Measurements from ENCODE around the gene PTPRT. TPM values are rescaled to one million over a fixed set of nuclear protein-coding genes. Genes with fewer than 3 reads are reported as not detected.

PTPRT gene
- total and polyA plus RNA-seq, 2 of the 13 experiments (the other 11 are each of a cell fraction or from before 2014, with no cell fraction given): under 0.01 to 0.09 TPM

DNA sequence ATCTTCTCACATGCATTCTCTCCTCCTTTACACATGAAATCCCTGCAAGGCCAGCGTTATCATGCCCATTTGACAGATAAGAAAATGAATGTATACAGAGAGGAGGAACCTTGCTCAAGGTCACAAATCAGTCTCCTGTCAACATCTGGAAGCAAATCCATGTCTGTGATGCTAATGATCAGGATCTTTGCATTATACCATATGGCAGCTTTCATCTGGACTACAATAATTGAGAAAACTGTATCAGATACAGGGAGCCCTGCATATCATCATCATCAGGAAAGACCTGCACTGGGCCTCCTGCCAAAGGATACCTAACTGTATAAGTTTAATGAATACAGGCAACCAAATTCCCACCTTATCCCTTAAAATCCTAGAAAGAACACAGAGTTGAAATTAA, 213.7 kb downstream of the PTPRT start (continued):
- TF ChIP-seq, protein P1, sequence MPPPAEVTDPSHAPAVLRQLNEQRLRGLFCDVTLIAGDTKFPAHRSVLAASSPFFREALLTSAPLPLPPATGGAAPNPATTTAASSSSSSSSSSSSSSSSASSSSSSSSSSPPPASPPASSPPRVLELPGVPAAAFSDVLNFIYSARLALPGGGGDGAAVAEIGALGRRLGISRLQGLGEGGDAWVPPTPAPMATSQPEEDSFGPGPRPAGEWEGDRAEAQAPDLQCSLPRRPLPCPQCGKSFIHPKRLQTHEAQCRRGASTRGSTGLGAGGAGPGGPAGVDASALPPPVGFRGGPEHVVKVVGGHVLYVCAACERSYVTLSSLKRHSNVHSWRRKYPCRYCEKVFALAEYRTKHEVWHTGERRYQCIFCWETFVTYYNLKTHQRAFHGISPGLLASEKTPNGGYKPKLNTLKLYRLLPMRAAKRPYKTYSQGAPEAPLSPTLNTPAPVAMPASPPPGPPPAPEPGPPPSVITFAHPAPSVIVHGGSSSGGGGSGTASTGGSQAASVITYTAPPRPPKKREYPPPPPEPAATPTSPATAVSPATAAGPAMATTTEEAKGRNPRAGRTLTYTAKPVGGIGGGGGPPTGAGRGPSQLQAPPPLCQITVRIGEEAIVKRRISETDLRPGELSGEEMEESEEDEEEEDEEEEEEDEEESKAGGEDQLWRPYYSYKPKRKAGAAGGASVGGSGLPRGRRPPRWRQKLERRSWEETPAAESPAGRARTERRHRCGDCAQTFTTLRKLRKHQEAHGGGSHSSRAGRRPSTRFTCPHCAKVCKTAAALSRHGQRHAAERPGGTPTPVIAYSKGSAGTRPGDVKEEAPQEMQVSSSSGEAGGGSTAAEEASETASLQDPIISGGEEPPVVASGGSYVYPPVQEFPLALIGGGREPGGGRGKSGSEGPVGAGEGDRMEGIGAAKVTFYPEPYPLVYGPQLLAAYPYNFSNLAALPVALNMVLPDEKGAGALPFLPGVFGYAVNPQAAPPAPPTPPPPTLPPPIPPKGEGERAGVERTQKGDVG (CRISPR knock-in tag; IDR thresholded peaks at IDR 0.05; ENCODE audit: borderline replicate concordance): no peak
- TF ChIP-seq PAF1 (CRISPR knock-in tag; IDR thresholded peaks at IDR 0.05) (no peak), ZNF703 (CRISPR knock-in tag; IDR thresholded peaks at IDR 0.05; ENCODE audit: borderline replicate concordance) (no peak), PLRG1 (conservative IDR thresholded peaks at IDR 0.05) (no peak)
- TF ChIP-seq, protein P2, sequence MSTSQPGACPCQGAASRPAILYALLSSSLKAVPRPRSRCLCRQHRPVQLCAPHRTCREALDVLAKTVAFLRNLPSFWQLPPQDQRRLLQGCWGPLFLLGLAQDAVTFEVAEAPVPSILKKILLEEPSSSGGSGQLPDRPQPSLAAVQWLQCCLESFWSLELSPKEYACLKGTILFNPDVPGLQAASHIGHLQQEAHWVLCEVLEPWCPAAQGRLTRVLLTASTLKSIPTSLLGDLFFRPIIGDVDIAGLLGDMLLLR (CRISPR knock-in tag; IDR thresholded peaks at IDR 0.05): no peak

DNA sequence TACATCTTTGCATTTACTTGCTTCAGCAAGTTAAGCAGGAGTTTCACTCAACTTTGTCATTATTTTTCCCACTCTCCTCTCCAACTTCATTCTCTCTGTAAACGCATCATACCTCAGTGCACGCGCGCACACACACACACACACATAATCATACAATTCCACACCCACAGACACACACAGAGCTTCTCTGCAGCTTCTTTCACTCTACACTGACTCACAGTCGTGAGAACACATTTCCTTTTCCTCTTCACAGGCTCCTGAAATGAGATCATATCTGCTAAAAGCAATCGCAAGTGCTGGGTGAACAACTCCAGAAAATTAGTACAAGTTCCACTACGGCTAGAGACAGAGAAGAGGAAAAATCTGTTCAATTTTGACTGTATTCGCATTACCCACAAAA, 215.4 kb downstream of the PTPRT start:
- POLR2A ChIA-PET: no interaction called here
- intact Hi-C loops (cut with micrococcal nuclease; ENCODE audit: unreplicated experiment): no loop called here
- WGBS (ENCODE audit: low lambda C conversion rate): 48% methylated on average over 8 of the region's 8 CpGs
- no peak for TF ChIP-seq ZNF841 (CRISPR knock-in tag; IDR thresholded peaks at IDR 0.05; ENCODE audit: borderline replicate concordance)
- TF ChIP-seq, protein P3, sequence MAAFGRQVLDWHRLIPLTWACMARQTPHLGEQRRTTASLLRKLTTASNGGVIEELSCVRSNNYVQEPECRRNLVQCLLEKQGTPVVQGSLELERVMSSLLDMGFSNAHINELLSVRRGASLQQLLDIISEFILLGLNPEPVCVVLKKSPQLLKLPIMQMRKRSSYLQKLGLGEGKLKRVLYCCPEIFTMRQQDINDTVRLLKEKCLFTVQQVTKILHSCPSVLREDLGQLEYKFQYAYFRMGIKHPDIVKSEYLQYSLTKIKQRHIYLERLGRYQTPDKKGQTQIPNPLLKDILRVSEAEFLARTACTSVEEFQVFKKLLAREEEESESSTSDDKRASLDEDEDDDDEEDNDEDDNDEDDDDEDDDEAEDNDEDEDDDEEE (CRISPR knock-in tag; IDR thresholded peaks at IDR 0.05): no peak
- no peak for TF ChIP-seq CC2D1A (CRISPR knock-in tag; IDR thresholded peaks at IDR 0.05)
- no peak for TF ChIP-seq ZNF83 (CRISPR knock-in tag; IDR thresholded peaks at IDR 0.05; ENCODE audit: borderline replicate concordance)
- TF ChIP-seq, protein P4, sequence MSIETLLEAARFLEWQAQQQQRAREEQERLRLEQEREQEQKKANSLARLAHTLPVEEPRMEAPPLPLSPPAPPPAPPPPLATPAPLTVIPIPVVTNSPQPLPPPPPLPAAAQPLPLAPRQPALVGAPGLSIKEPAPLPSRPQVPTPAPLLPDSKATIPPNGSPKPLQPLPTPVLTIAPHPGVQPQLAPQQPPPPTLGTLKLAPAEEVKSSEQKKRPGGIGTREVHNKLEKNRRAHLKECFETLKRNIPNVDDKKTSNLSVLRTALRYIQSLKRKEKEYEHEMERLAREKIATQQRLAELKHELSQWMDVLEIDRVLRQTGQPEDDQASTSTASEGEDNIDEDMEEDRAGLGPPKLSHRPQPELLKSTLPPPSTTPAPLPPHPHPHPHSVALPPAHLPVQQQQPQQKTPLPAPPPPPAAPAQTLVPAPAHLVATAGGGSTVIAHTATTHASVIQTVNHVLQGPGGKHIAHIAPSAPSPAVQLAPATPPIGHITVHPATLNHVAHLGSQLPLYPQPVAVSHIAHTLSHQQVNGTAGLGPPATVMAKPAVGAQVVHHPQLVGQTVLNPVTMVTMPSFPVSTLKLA (IDR thresholded peaks at IDR 0.05): no peak
- no peak for TF ChIP-seq ATAD3A (CRISPR knock-in tag; IDR thresholded peaks at IDR 0.05)
- TF ChIP-seq NR2F1 (CRISPR knock-in tag; IDR thresholded peaks at IDR 0.05): no peak
- no peak for TF ChIP-seq ATF1 (CRISPR knock-in tag; IDR thresholded peaks at IDR 0.05)
- no peak for TF ChIP-seq ELF1 (CRISPR knock-in tag; IDR thresholded peaks at IDR 0.05)
- TF ChIP-seq ZNF3 (CRISPR knock-in tag; IDR thresholded peaks at IDR 0.05): no peak
- TF ChIP-seq ZNF101 (CRISPR knock-in tag; IDR thresholded peaks at IDR 0.05; ENCODE audit: borderline replicate concordance, low read depth): no peak
- TF ChIP-seq ZFP36 (IDR thresholded peaks at IDR 0.05; ENCODE audit: borderline replicate concordance, low read depth, low read length, partially characterized antibody): no peak
- no peak for TF ChIP-seq YEATS2 (CRISPR knock-in tag; IDR thresholded peaks at IDR 0.05; ENCODE audit: borderline replicate concordance)
- TF ChIP-seq DR1 (CRISPR knock-in tag; IDR thresholded peaks at IDR 0.05): no peak
- no peak for TF ChIP-seq ETV6 (CRISPR knock-in tag; conservative IDR thresholded peaks at IDR 0.05)

More for the DNA sequence above, 215.4 kb downstream of the PTPRT start:
- FAIRE-seq: no peak
- Histone ChIP-seq H3K4me3 (replicated peaks in 1 of 3; ENCODE audit: insufficient read depth in 1 of 3, low read depth in 2 of 3, low read length in 3 of 3) (no peak overlapping the region), H3K4me1 (ENCODE audit: insufficient read depth, low read length) (no peaks in the 10 kb centered on the region), H3K9me3 (ENCODE audit: low read length) (no peaks in the 10 kb centered on the region), H3K79me2 (ENCODE audit: insufficient read depth, low read length) (no peaks in the 10 kb centered on the region), H3K36me3 (replicated peaks in 1 of 2; ENCODE audit: control insufficient read depth in 1 of 2, insufficient read depth in 2 of 2, low read length in 2 of 2) (no peaks in the 10 kb centered on the region), H3K4me2 (ENCODE audit: low read depth, low read length) (no peak overlapping the region), H3K27ac (ENCODE audit: extremely low read length, insufficient read depth, low read length) (no peak overlapping the region), H4K20me1 (ENCODE audit: insufficient read depth, low read length) (no peaks in the 10 kb centered on the region), H2AFZ (ENCODE audit: low read length) (no peak overlapping the region), H3K27me3 (ENCODE audit: control insufficient read depth in 1 of 2, insufficient read depth in 2 of 2, low read length in 2 of 2) (0 out of 5 replicates have a peak, but pooled peaks cover 0 to 2% of the 10 kb centered on the region in 2 experiments), H3K9ac (ENCODE audit: insufficient read depth, low read depth, low read length) (no peak overlapping the region)
- DNase-seq (ENCODE audit: low spot score): no peak
- ATAC-seq: no peak
- CTCF ChIA-PET (ENCODE audit: low intra/inter-chr PET ratio, low total read pairs): no interaction called here
- in situ Hi-C loops (cut with HindIII; ENCODE audit: extremely low pct_ligation_motif_present, low pct_unique_long_range_greater_than_20kb): no loop called here
- no TSS peak for BruUV-seq (replicated peaks)
